GM10266 (cell line): Measurements from ENCODE around the gene IRAK4.
A peak's percentile ranks its signal among the peaks of the same experiment; 100 is the strongest.
"Not testable (repeated sequence)": the region's sequence is repeated elsewhere in the genome, so short reads cannot be mapped to it uniquely, and the experiment has no call there.

ENCODE experiments used
- DNase-seq: peaks from one replicate; pipeline ENCODE4 v3.0.0; 2012; ENCODE audit errors: extremely low spot score
- CTCF ChIP-seq: IDR thresholded peaks from 2 replicates; pipeline ENCODE4 v1.5.1; 2012; ENCODE audit warnings: mild to moderate bottlenecking, low read depth; ENCODE audit not compliant: control insufficient read depth, insufficient read depth; ENCODE audit errors: missing control alignments

IRAK4 gene

GRCh38 chr12:43750814-43751213 is 7.9 kb upstream of the IRAK4 start:
- DNase-seq = no peak
- no peak for TF ChIP-seq CTCF

- not testable (repeated sequence) for DNase-seq
Measured at GRCh38 chr12:43751360-43751759, 7.4 kb upstream of the IRAK4 start.

GRCh38 chr12:43754015-43754414 is 4.7 kb upstream of the IRAK4 start:
- DNase-seq = no peak
- TF ChIP-seq CTCF = no peak

GRCh38 chr12:43758247-43758727 is 464 bp upstream of the IRAK4 start:
- no peak for TF ChIP-seq CTCF
- peak; percentile 10 for DNase-seq

- no peak for TF ChIP-seq CTCF
Measured at GRCh38 chr12:43760396-43760795, 1.6 kb downstream of the IRAK4 start.

GRCh38 chr12:43761500-43761899 is 2.7 kb downstream of the IRAK4 start:
- TF ChIP-seq CTCF = no peak
- no peak for DNase-seq

More at GRCh38 chr12:43760396-43760795, 1.6 kb downstream of the IRAK4 start:
- DNase-seq = no peak

GRCh38 chr12:43762596-43762995 is 3.8 kb downstream of the IRAK4 start:
- no peak for DNase-seq

More at GRCh38 chr12:43762596-43762995, 3.8 kb downstream of the IRAK4 start:
- TF ChIP-seq CTCF = no peak
